Neural cell (in vitro differentiated cells): ENCODE data around the gene HSP90B1. TPM values are rescaled to one million over a fixed set of nuclear protein-coding genes. Genes with fewer than 3 reads are reported as not detected.

ENCODE experiments used
- H2AFZ ChIP-seq: fragments of 200-600, 300-800 bp; sonication (generic), shearing (Covaris generic); 2 replicates; pipeline ENCODE4 v1.6.0; 2014; ENCODE audit warnings: low read depth, mild to moderate bottlenecking, antibody characterized with exemption, low read length, moderate library complexity
- H3F3A ChIP-seq: fragments of 200-600 bp; shearing (Covaris generic); 2 replicates; pipeline ENCODE4 v1.6.1; 2016; ENCODE audit warnings: mild to moderate bottlenecking, moderate library complexity, mixed read lengths, antibody characterized with exemption, low read length; ENCODE audit not compliant: insufficient read depth, poor library complexity, severe bottlenecking
- H3K27ac ChIP-seq: fragments of 200-600, 300-800 bp; sonication (generic), shearing (Covaris generic); 2 replicates; pipeline ENCODE4 v1.5.1; 2014; ENCODE audit warnings: mild to moderate bottlenecking, low read length, moderate library complexity
- H3K27me3 ChIP-seq: fragments of 300-800, 200-600 bp; sonication (generic), shearing (Covaris generic); 2 replicates; pipeline ENCODE4 v1.6.0; 2014; ENCODE audit warnings: mild to moderate bottlenecking, low read depth, low read length, moderate library complexity; ENCODE audit not compliant: insufficient read depth
- H3K36me3 ChIP-seq: fragments of 300-800, 200-600 bp; sonication (generic), shearing (Covaris generic); 2 replicates; pipeline ENCODE4 v1.5.1; 2014; ENCODE audit warnings: mild to moderate bottlenecking, antibody characterized with exemption, low read length, moderate library complexity; ENCODE audit not compliant: insufficient read depth
- H3K4me2 ChIP-seq: fragments of 300-800, 200-600 bp; sonication (generic), shearing (Covaris generic); 2 replicates; pipeline ENCODE4 v1.6.0; 2014; ENCODE audit warnings: mild to moderate bottlenecking, low read length
- H3K4me3 ChIP-seq: fragments of 300-800, 200-600 bp; sonication (generic), shearing (Covaris generic); 2 replicates; pipeline ENCODE4 v1.5.1; 2014; ENCODE audit warnings: mild to moderate bottlenecking, low read length, moderate library complexity
- H3K79me2 ChIP-seq: fragments of 200-600 bp; shearing (Covaris generic); replicated peaks from 2 replicates; pipeline ENCODE4 v1.6.0; 2014; ENCODE audit warnings: mild to moderate bottlenecking, low read length, moderate library complexity; ENCODE audit not compliant: insufficient read depth
- H3K9ac ChIP-seq: fragments of 300-800, 200-600 bp; sonication (generic), shearing (Covaris generic); 2 replicates; pipeline ENCODE4 v1.6.1; 2016; ENCODE audit warnings: mild to moderate bottlenecking, low read length, mixed read lengths
- H3K9me2 ChIP-seq: fragments of 200-600 bp; shearing (Covaris generic); 2 replicates; pipeline ENCODE4 v1.6.1; 2016; ENCODE audit warnings: mild to moderate bottlenecking, low read length, mixed read lengths; ENCODE audit not compliant: insufficient read depth
- H3K9me3 ChIP-seq: fragments of 200-600, 300-800 bp; sonication (generic), shearing (Covaris generic); 2 replicates; pipeline ENCODE4 v1.6.1; 2016; ENCODE audit warnings: mild to moderate bottlenecking, mixed run types, low read length, moderate library complexity, mixed read lengths
- H4K20me1 ChIP-seq: fragments of 200-600 bp; shearing (Covaris generic); 2 replicates; pipeline ENCODE4 v1.6.1; 2016; ENCODE audit warnings: mild to moderate bottlenecking, mixed run types; ENCODE audit not compliant: insufficient read depth
- EP300 ChIP-seq: fragments of 450-650 bp; conservative IDR thresholded peaks from 2 replicates; pipeline ENCODE4 v1.6.1; 2014; ENCODE audit warnings: antibody characterized with exemption, mild to moderate bottlenecking, moderate library complexity; ENCODE audit not compliant: poor library complexity, severe bottlenecking
- EZH2 ChIP-seq: fragments of 200-600, 300-800 bp; shearing (Covaris generic), sonication (generic); IDR thresholded peaks from 2 replicates; pipeline ENCODE4 v1.6.1; 2014; ENCODE audit warnings: antibody characterized with exemption, low read length, borderline replicate concordance, mild to moderate bottlenecking; ENCODE audit not compliant: insufficient read depth, poor library complexity, severe bottlenecking
- MXI1 ChIP-seq: fragments of 450-650 bp; conservative IDR thresholded peaks from 2 replicates; pipeline ENCODE4 v1.6.1; 2014; ENCODE audit warnings: antibody characterized with exemption, mild to moderate bottlenecking; ENCODE audit not compliant: poor library complexity, severe bottlenecking
- POLR2AphosphoS5 ChIP-seq: IDR thresholded peaks from 2 replicates; pipeline ENCODE4 v1.6.1; 2012
- RAD21 ChIP-seq: fragments of 450-650 bp; conservative IDR thresholded peaks from 2 replicates; pipeline ENCODE4 v1.6.1; 2014; ENCODE audit warnings: antibody characterized with exemption, mild to moderate bottlenecking, moderate library complexity
- REST ChIP-seq: IDR thresholded peaks from 2 replicates; pipeline ENCODE4 v1.6.1; 2012; ENCODE audit warnings: borderline replicate concordance
- SMC3 ChIP-seq: fragments of 450-650 bp; conservative IDR thresholded peaks from 2 replicates; pipeline ENCODE4 v1.6.1; 2014; ENCODE audit warnings: antibody characterized with exemption, mild to moderate bottlenecking, moderate library complexity; ENCODE audit not compliant: poor library complexity
- TAF1 ChIP-seq: IDR thresholded peaks from 2 replicates; pipeline ENCODE4 v1.6.1; 2012; ENCODE audit warnings: low read depth
- polyA plus RNA-seq: library from polyadenylated mRNA; depleted of rRNA; stranded (reverse); fragments of >200 nt; gene quantifications from 2 replicates; pipeline ENCODE4 v1.2.3, GENCODE V29; 2014
- TF ChIP-seq, protein P1 (sequence below): fragments of 450-650 bp; IDR thresholded peaks from 2 replicates; pipeline ENCODE4 v1.5.1; 2014; ENCODE audit warnings: antibody characterized with exemption, mild to moderate bottlenecking, moderate library complexity; ENCODE audit not compliant: poor library complexity, severe bottlenecking

Gene HSP90B1
- polyA plus RNA-seq, 1 donor from 2014 or later, result 242 TPM

GRCh38 chr12:103924761-103925641 lies 5.2 kb upstream of the HSP90B1 start:
- no peak overlapping the region for H3K4me3 ChIP-seq
- no peaks in the 10 kb centered on the region for H3F3A ChIP-seq
- no peaks in the 10 kb centered on the region for H3K9me2 ChIP-seq
- H3K27ac ChIP-seq, result no peak overlapping the region
- H4K20me1 ChIP-seq, result no peaks in the 10 kb centered on the region
- no peaks in the 10 kb centered on the region for H3K36me3 ChIP-seq
- no peak for TF ChIP-seq RAD21
- TF ChIP-seq, protein P1, sequence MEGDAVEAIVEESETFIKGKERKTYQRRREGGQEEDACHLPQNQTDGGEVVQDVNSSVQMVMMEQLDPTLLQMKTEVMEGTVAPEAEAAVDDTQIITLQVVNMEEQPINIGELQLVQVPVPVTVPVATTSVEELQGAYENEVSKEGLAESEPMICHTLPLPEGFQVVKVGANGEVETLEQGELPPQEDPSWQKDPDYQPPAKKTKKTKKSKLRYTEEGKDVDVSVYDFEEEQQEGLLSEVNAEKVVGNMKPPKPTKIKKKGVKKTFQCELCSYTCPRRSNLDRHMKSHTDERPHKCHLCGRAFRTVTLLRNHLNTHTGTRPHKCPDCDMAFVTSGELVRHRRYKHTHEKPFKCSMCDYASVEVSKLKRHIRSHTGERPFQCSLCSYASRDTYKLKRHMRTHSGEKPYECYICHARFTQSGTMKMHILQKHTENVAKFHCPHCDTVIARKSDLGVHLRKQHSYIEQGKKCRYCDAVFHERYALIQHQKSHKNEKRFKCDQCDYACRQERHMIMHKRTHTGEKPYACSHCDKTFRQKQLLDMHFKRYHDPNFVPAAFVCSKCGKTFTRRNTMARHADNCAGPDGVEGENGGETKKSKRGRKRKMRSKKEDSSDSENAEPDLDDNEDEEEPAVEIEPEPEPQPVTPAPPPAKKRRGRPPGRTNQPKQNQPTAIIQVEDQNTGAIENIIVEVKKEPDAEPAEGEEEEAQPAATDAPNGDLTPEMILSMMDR, result no peak
- no peak for TF ChIP-seq MXI1
- TF ChIP-seq SMC3, result no peak
- no peak for TF ChIP-seq POLR2AphosphoS5
- no peak for TF ChIP-seq REST
- TF ChIP-seq TAF1, result no peak
- TF ChIP-seq EP300, result no peak
- H3K9me3 ChIP-seq, result no peaks in the 10 kb centered on the region
- no peak overlapping the region for H3K4me2 ChIP-seq
- H2AFZ ChIP-seq, result no peak overlapping the region
- H3K9ac ChIP-seq, result no peak overlapping the region
- H3K27me3 ChIP-seq, result no peaks in the 10 kb centered on the region
- no peaks in the 10 kb centered on the region for H3K79me2 ChIP-seq

- no peaks in the 10 kb centered on the region for H3K27me3 ChIP-seq
- no peaks in the 10 kb centered on the region for H3K9me3 ChIP-seq
- peak overlapping the region; percentile 92 for H3K9ac ChIP-seq
- no peaks in the 10 kb centered on the region for H4K20me1 ChIP-seq
- H3F3A ChIP-seq, result no peaks in the 10 kb centered on the region
- TF ChIP-seq TAF1, result no peak
- no peak for TF ChIP-seq EZH2
- H3K79me2 ChIP-seq, result peaks cover 35% of the 10 kb centered on the region
- H3K27ac ChIP-seq, result peak overlapping the region; percentile 96
- no peaks in the 10 kb centered on the region for H3K36me3 ChIP-seq
- peak overlapping the region; percentile 99 for H2AFZ ChIP-seq
- peak overlapping the region; percentile 100 for H3K4me2 ChIP-seq
- H3K4me3 ChIP-seq, result peak overlapping the region; percentile 95
- H3K9me2 ChIP-seq, result no peaks in the 10 kb centered on the region
Measured at GRCh38 chr12:103928682-103929045, 1.5 kb upstream of the HSP90B1 start.
